H1 (cell line): ENCODE measurements around the gene COL5A3. TPM values are rescaled to one million over a fixed set of nuclear protein-coding genes. Genes with fewer than 3 reads are reported as not detected.
A peak's percentile ranks its signal among the peaks of the same experiment; 100 is the strongest.

Experiments used
- CBX8 ChIP-seq: fragments of 300-800, 300-1000 bp; sonication (generic); IDR thresholded peaks from 2 replicates; pipeline ENCODE4 v1.7.1; 2016; ENCODE audit warnings: low read depth, low read length, borderline replicate concordance
- CEBPB ChIP-seq: IDR thresholded peaks from 2 replicates; pipeline ENCODE4 v1.6.1; 2012; ENCODE audit warnings: low read depth, low read length
- CHD1 ChIP-seq: IDR thresholded peaks from 2 replicates; pipeline ENCODE4 v1.6.1; 2012; ENCODE audit warnings: low read depth, low read length, improper control_type of control experiment
- CHD2 ChIP-seq: IDR thresholded peaks from 2 replicates; pipeline ENCODE4 v1.6.1; 2012; ENCODE audit warnings: low read length, improper control_type of control experiment
- CREB1 ChIP-seq: IDR thresholded peaks from 2 replicates; pipeline ENCODE4 v1.6.1; 2012; ENCODE audit warnings: inconsistent platforms
- CTBP2 ChIP-seq: IDR thresholded peaks from 2 replicates; pipeline ENCODE4 v1.7.0; 2011; ENCODE audit warnings: borderline replicate concordance, mild to moderate bottlenecking, moderate library complexity, mixed read lengths, low read length; ENCODE audit not compliant: insufficient read depth, insufficient read length
- EP300 ChIP-seq, 2 experiments: IDR thresholded peaks; 1 replicate in 1 of 2; 2 replicates in 1 of 2; pipeline ENCODE4 v1.6.1; 2011 to 2012; ENCODE audit warnings: low read depth in 2 of 2, low read length in 2 of 2, mild to moderate bottlenecking in 2 of 2, borderline replicate concordance in 1 of 2, inconsistent platforms in 1 of 2, moderate library complexity in 1 of 2
- EZH2 ChIP-seq: fragments of 200-600 bp; sonication (generic); IDR thresholded peaks from 2 replicates; pipeline ENCODE4 v1.7.1; 2012; ENCODE audit warnings: low read depth, mild to moderate bottlenecking, moderate library complexity, low read length, inconsistent platforms; ENCODE audit not compliant: severe bottlenecking
- FOSL1 ChIP-seq: IDR thresholded peaks from 2 replicates; pipeline ENCODE4 v1.6.1; 2011; ENCODE audit warnings: mild to moderate bottlenecking, low read depth, low read length, moderate library complexity; ENCODE audit not compliant: insufficient read depth
- GTF2F1 ChIP-seq: IDR thresholded peaks from 2 replicates; pipeline ENCODE4 v1.6.1; 2012; ENCODE audit warnings: low read depth, low read length, improper control_type of control experiment, borderline replicate concordance
- HDAC6 ChIP-seq: IDR thresholded peaks from one replicate; pipeline ENCODE4 v1.7.1; 2012; ENCODE audit warnings: low read depth, mild to moderate bottlenecking, inconsistent platforms, low read length, moderate library complexity
- JUN ChIP-seq: IDR thresholded peaks from 2 replicates; pipeline ENCODE4 v1.6.1; 2011; ENCODE audit warnings: low read depth, mild to moderate bottlenecking, improper control_type of control experiment, low read length
- KDM1A ChIP-seq: fragments of 200-600, 300-600 bp; sonication (generic); IDR thresholded peaks from 2 replicates; pipeline ENCODE4 v1.7.1; 2016; ENCODE audit warnings: mild to moderate bottlenecking, low read length, borderline replicate concordance
- KDM4A ChIP-seq: IDR thresholded peaks from one replicate; pipeline ENCODE4 v1.7.1; 2012; ENCODE audit warnings: low read depth, mild to moderate bottlenecking, moderate library complexity, low read length, inconsistent platforms; ENCODE audit not compliant: severe bottlenecking
- KDM5A ChIP-seq: fragments of 200-600 bp; IDR thresholded peaks from 2 replicates; pipeline ENCODE4 v1.7.1; 2012; ENCODE audit warnings: mild to moderate bottlenecking, low read length, inconsistent platforms, mixed read lengths
- NRF1 ChIP-seq: IDR thresholded peaks from 2 replicates; pipeline ENCODE4 v1.6.1; 2011; ENCODE audit warnings: mild to moderate bottlenecking, low read depth, low read length, improper control_type of control experiment
- PHF8 ChIP-seq: fragments of 200-600 bp; sonication (generic); conservative IDR thresholded peaks from 2 replicates; pipeline ENCODE4 v1.7.1; 2012; ENCODE audit warnings: low read depth, mild to moderate bottlenecking, inconsistent platforms, low read length, moderate library complexity
- RAD21 ChIP-seq, 2 experiments: IDR thresholded peaks in 1 of 2; conservative IDR thresholded peaks in 1 of 2; 2 replicates each; pipeline ENCODE4 v1.6.1; 2011; ENCODE audit warnings: low read depth in 2 of 2, low read length in 2 of 2, improper control_type of control experiment in 1 of 2, inconsistent platforms in 1 of 2, mild to moderate bottlenecking in 1 of 2, moderate library complexity in 1 of 2
- RBBP5 ChIP-seq: IDR thresholded peaks from 2 replicates; pipeline ENCODE4 v1.7.1; 2012; ENCODE audit warnings: low read depth, mild to moderate bottlenecking, inconsistent platforms, low read length, moderate library complexity, borderline replicate concordance
- SP4 ChIP-seq: IDR thresholded peaks from 2 replicates; pipeline ENCODE4 v1.6.1; 2012; ENCODE audit warnings: low read length, inconsistent platforms
- SUZ12 ChIP-seq: fragments of 200-600 bp; sonication (generic); IDR thresholded peaks from 2 replicates; pipeline ENCODE4 v1.6.1; 2012; ENCODE audit warnings: mild to moderate bottlenecking, inconsistent platforms, low read length, moderate library complexity, mixed read lengths
- TAF7 ChIP-seq: optimal IDR thresholded peaks from 2 replicates; pipeline ENCODE3; 2011; ENCODE audit warnings: low read depth, mild to moderate bottlenecking, inconsistent platforms, low read length, moderate library complexity, borderline replicate concordance
- TBP ChIP-seq: IDR thresholded peaks from 2 replicates; pipeline ENCODE4 v1.6.1; 2011; ENCODE audit warnings: low read depth, low read length, improper control_type of control experiment
- TEAD4 ChIP-seq: IDR thresholded peaks from 2 replicates; pipeline ENCODE4 v1.6.1; 2012; ENCODE audit warnings: low read depth, low read length, inconsistent platforms, mixed read lengths
- polyA plus RNA-seq, 7 experiments: library from polyadenylated mRNA; depleted of rRNA in 3 of 7; stranded (reverse) in 5 of 7; unstranded in 2 of 7; fragments of >200 nt in 5 of 7; fragments of 200-250 nt in 2 of 7; gene quantifications; 1 replicate in 5 of 7; 2 replicates in 1 of 7; 4 replicates in 1 of 7; pipeline versions ENCODE4 v1.2.1 to v1.2.3, GENCODE V29; 2011 to 2013; ENCODE audit warnings: missing spikeins in 2 of 7, mixed read lengths in 2 of 7
- total RNA-seq: library from RNA; stranded (reverse); fragmentation: NEBNext Ultra II Directional; extraction: Animal tissue kit (Norgen Biotek cat#: 25700); gene quantifications from 2 replicates; pipeline ENCODE4 v1.2.1, GENCODE V29; 2021
- TF ChIP-seq, protein P1 (sequence below): IDR thresholded peaks from 2 replicates; pipeline ENCODE4 v1.6.1; 2012; ENCODE audit warnings: inconsistent platforms

The COL5A3 gene
- total and polyA plus RNA-seq, 2 of the 8 experiments (the other 6 are each of a cell fraction or from before 2014, with no cell fraction given) = 0.67 to 0.74 TPM

DNA sequence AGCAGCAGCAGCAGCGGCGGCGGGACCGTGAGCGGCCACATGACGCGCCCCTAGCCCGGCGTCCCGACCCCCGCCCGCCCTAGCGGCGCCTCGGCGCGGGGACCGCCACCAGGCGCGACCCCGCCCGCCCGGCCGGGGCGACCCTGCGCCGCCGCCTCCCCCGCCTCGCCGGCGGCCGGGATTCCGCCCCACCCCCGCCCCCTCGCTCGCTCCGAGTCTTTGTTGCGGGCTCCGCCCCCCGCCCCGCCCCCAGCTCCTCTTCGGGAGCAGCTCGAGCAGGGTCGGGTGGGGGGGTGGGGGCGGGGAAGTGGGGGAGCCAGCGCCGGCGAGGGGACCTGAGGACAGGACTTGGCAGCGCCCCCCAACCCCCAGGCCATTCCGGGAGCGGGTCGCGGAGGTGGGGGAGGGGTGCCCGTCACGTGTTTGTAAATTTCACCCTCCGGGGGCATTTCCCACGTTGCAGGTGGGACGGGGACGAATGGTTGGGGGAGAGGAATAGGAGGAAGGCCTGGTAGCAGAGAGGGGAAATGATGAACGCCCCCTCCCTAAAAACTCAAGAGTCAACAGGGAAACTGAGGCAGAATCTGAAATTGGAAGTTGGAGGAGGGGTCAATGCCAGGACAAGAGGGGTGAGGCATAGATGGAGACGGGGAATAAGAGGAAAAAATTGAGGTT, 73.8 kb downstream of the COL5A3 start, which contains the start of gene OLFM2 (continued):
- TF ChIP-seq EP300 (IDR thresholded peaks at IDR 0.05; ENCODE audit: borderline replicate concordance in 1 of 2, low read depth in 2 of 2, low read length in 2 of 2) (no peak), CHD1 (no peak), TAF7 (no peak), SP4 (0 out of 2 replicates have a peak, but pooled peaks have one; percentile 55), KDM4A (peak; percentile 39), SUZ12 (no peak), CHD2 (no peak), KDM1A (no peak), JUN (no peak), RAD21 (IDR thresholded peaks at IDR 0.05 in 1 of 2, conservative IDR thresholded peaks at IDR 0.05 in 1 of 2; ENCODE audit: low read depth in 2 of 2, low read length in 2 of 2) (no peak), FOSL1 (no peak), RBBP5 (peak; percentile 54; the same call in 1 of the 2 replicates), TEAD4 (no peak), CBX8 (no peak), NRF1 (no peak), GTF2F1 (no peak), TBP (no peak), EZH2 (no peak), CREB1 (no peak), PHF8 (peak; percentile 64), KDM5A (no peak), CEBPB (no peak), CTBP2 (no peak), HDAC6 (no peak)
- TF ChIP-seq, protein P1, sequence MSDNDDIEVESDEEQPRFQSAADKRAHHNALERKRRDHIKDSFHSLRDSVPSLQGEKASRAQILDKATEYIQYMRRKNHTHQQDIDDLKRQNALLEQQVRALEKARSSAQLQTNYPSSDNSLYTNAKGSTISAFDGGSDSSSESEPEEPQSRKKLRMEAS = peak; percentile 53
